GM12878 (cell line): Measurements from ENCODE around the gene RALBP1. TPM values are rescaled to one million over a fixed set of nuclear protein-coding genes. Genes with fewer than 3 reads are reported as not detected.

Experiments
- ATAC-seq: fragments of 200-7000 bp; cut with Tn5 transposase; 3 replicates; pipeline ENCODE4 v1.9.1; 2020; ENCODE audit warnings: mild to moderate bottlenecking, moderate library complexity
- BruUV-seq: library from RNA; stranded (reverse); fragments of 400-500 nt; replicated peaks from 2 replicates; lab custom pipeline; 2021; lab: Mats Ljungman, UMichigan
- CTCF ChIA-PET: fragments of 300-600 bp; sonication (Branson Sonifier 250); formaldehyde crosslinking; extraction: SDS; loops from one replicate; lab custom pipeline; 2021; ENCODE audit warnings: inconsistent platforms; lab: Yijun Ruan, JAX
- POLR2A ChIA-PET: fragments of 350-600 bp; formaldehyde crosslinking; extraction: SDS; loops from one replicate; lab custom pipeline; 2021; ENCODE audit warnings: inconsistent platforms; lab: Charles Lee
- RAD21 ChIA-PET: fragments of 300-600 bp; sonication (Branson Sonifier 250); formaldehyde crosslinking; loops from one replicate; lab custom pipeline; 2023; ENCODE audit warnings: antibody characterized with exemption; ENCODE audit not compliant: unreplicated experiment; lab: Charles Lee
- SMC1A ChIA-PET: fragments of 300-600 bp; sonication (Branson Sonifier 250); formaldehyde crosslinking; loops from one replicate; lab custom pipeline; 2023; ENCODE audit not compliant: unreplicated experiment, uncharacterized antibody; lab: Charles Lee
- DNase-seq: peaks from one replicate; pipeline ENCODE4 v3.0.0-alpha.2; 2011; ENCODE audit warnings: low read depth, low spot score
- FAIRE-seq: peaks from 3 replicates; lab custom pipeline; 2011; peaks lifted over from hg19 to GRCh38; lab: Jason Lieb, UNC
- H2AFZ ChIP-seq: 2 replicates; pipeline ENCODE4 v1.6.0; 2011; ENCODE audit warnings: low read depth, low read length, control low read depth; ENCODE audit not compliant: control insufficient read depth
- H3K27ac ChIP-seq: 2 replicates; pipeline ENCODE4 v1.5.1; 2011; ENCODE audit warnings: control low read depth; ENCODE audit not compliant: control insufficient read depth, insufficient read depth
- H3K27me3 ChIP-seq, 2 experiments: replicated peaks in 1 of 2; 2 replicates each; pipeline versions ENCODE4 v1.6.0 to v1.6.1; 2011; ENCODE audit warnings: low read length in 1 of 2; ENCODE audit not compliant: control insufficient read depth in 2 of 2, insufficient read depth in 2 of 2
- H3K36me3 ChIP-seq, 2 experiments: 2 replicates each; pipeline ENCODE4 v1.5.1; 2011; ENCODE audit warnings: low read length in 1 of 2; ENCODE audit not compliant: control insufficient read depth in 2 of 2, insufficient read depth in 2 of 2
- H3K4me1 ChIP-seq: 2 replicates; pipeline ENCODE4 v1.6.1; 2011; ENCODE audit warnings: mild to moderate bottlenecking, low read length, moderate library complexity, mixed read lengths; ENCODE audit not compliant: control insufficient read depth, insufficient read depth
- H3K4me2 ChIP-seq: 2 replicates; pipeline ENCODE4 v1.6.0; 2011; ENCODE audit warnings: control low read depth; ENCODE audit not compliant: control insufficient read depth, insufficient read depth
- H3K4me3 ChIP-seq: fragments of 200-600 bp; sonication (generic); 2 replicates; pipeline ENCODE4 v1.5.1; 2016
- H3K79me2 ChIP-seq: 2 replicates; pipeline ENCODE4 v1.6.0; 2011; ENCODE audit warnings: low read length; ENCODE audit not compliant: control insufficient read depth, insufficient read depth
- H3K9ac ChIP-seq: 2 replicates; pipeline ENCODE4 v1.8.0; 2011; ENCODE audit warnings: low read length, control low read depth, mixed read lengths; ENCODE audit not compliant: control insufficient read depth, insufficient read depth
- H3K9me3 ChIP-seq: replicated peaks from 3 replicates; pipeline ENCODE4 v1.5.1; 2011; ENCODE audit warnings: mild to moderate bottlenecking, low read length; ENCODE audit not compliant: control insufficient read depth, insufficient read depth
- H4K20me1 ChIP-seq: 2 replicates; pipeline ENCODE4 v1.6.0; 2011; ENCODE audit not compliant: control insufficient read depth, insufficient read depth
- BHLHE40 ChIP-seq, 2 experiments: fragments of 450-650 bp in 1 of 2; IDR thresholded peaks; 2 replicates each; pipeline ENCODE4 v1.6.1; 2011 to 2017; ENCODE audit warnings: low read depth in 2 of 2, borderline replicate concordance in 1 of 2, improper control_type of control experiment in 1 of 2, low read length in 1 of 2, mild to moderate bottlenecking in 1 of 2
- CEBPB ChIP-seq, 2 experiments: fragments of 150-350 bp in 1 of 2; IDR thresholded peaks; 2 replicates each; pipeline ENCODE4 v1.6.1; 2012 to 2014; ENCODE audit warnings: low read depth in 2 of 2, low read length in 2 of 2, borderline replicate concordance in 1 of 2, inconsistent platforms in 1 of 2
- CREM ChIP-seq: IDR thresholded peaks from 2 replicates; pipeline ENCODE4 v1.6.1; 2014; ENCODE audit warnings: antibody characterized with exemption, low read depth
- DPF2 ChIP-seq: fragments of 450-650 bp; IDR thresholded peaks from 2 replicates; pipeline ENCODE4 v1.6.1; 2017; ENCODE audit warnings: mild to moderate bottlenecking
- E2F4 ChIP-seq: IDR thresholded peaks from 2 replicates; pipeline ENCODE4 v1.6.1; 2012; ENCODE audit warnings: low read depth, low read length, improper control_type of control experiment
- HDAC2 ChIP-seq: fragments of 200-600 bp; sonication (generic); IDR thresholded peaks from 2 replicates; pipeline ENCODE4 v1.6.1; 2017
- IRF4 ChIP-seq: IDR thresholded peaks from 2 replicates; pipeline ENCODE4 v1.6.1; 2011; ENCODE audit warnings: low read depth, low read length
- MTA2 ChIP-seq: fragments of 450-650 bp; IDR thresholded peaks from 2 replicates; pipeline ENCODE4 v1.6.1; 2016; ENCODE audit warnings: low read depth, mild to moderate bottlenecking, moderate library complexity
- NFYA ChIP-seq: IDR thresholded peaks from 2 replicates; pipeline ENCODE4 v1.6.1; 2011; ENCODE audit warnings: low read depth, mild to moderate bottlenecking, low read length, improper control_type of control experiment, borderline replicate concordance
- POLR2A ChIP-seq: IDR thresholded peaks from 2 replicates; pipeline ENCODE4 v1.6.1; 2011; ENCODE audit warnings: low read depth, mild to moderate bottlenecking, low read length
- RELA ChIP-seq: fragments of 450-650 bp; IDR thresholded peaks from 2 replicates; pipeline ENCODE4 v1.8.0; 2014; ENCODE audit warnings: borderline replicate concordance; ENCODE audit not compliant: partially characterized antibody
- TBL1XR1 ChIP-seq: IDR thresholded peaks from 2 replicates; pipeline ENCODE4 v1.6.1; 2012; ENCODE audit warnings: low read depth, low read length, improper control_type of control experiment
- YY1 ChIP-seq: IDR thresholded peaks from 2 replicates; pipeline ENCODE4 v1.6.1; 2011; ENCODE audit warnings: low read depth, mild to moderate bottlenecking, low read length
- ZBED1 ChIP-seq: IDR thresholded peaks from 2 replicates; pipeline ENCODE4 v1.6.1; 2016; ENCODE audit warnings: borderline replicate concordance
- ZNF384 ChIP-seq: IDR thresholded peaks from 2 replicates; pipeline ENCODE4 v1.6.1; 2012; ENCODE audit warnings: low read depth, mild to moderate bottlenecking, low read length, improper control_type of control experiment, borderline replicate concordance
- ZNF687 ChIP-seq: fragments of 450-650 bp; IDR thresholded peaks from 2 replicates; pipeline ENCODE4 v1.6.1; 2017; ENCODE audit warnings: mild to moderate bottlenecking, moderate library complexity
- WGBS: methylation state at CpG from one replicate; pipeline ENCODE4 v1.1.6; 2016; ENCODE audit warnings: low lambda C conversion rate; ENCODE audit not compliant: insufficient replicate concordance, insufficient coverage; ENCODE audit errors: missing lambda C conversion rate; 5-methylcytosine and 5-hydroxymethylcytosine counted together
- in situ Hi-C: fragments of 300-500 bp; cut with MboI; formaldehyde crosslinking; loops from 9 replicates; pipeline ENCODE4 v1.14.3; 2018; ENCODE audit warnings: mixed read lengths
- intact Hi-C: fragments of 100-400 bp; cut with micrococcal nuclease; formaldehyde crosslinking; loops from one replicate; pipeline ENCODE4 v1.14.2; 2022; ENCODE audit not compliant: unreplicated experiment
- polyA plus RNA-seq, 11 experiments: library from polyadenylated mRNA; depleted of rRNA in 4 of 11; unstranded in 6 of 11; stranded (reverse) in 5 of 11; fragments of >200 nt; fragmentation: Nextera tagmentation in 4 of 11; fragmentation: Illumina TruSeq in 1 of 11; extraction: Ambion mirVana in 4 of 11; extraction: Trizol in 1 of 11; gene quantifications; 1 replicate in 1 of 11; 2 replicates in 10 of 11; pipeline versions ENCODE4 v1.2.1 to v1.2.3, GENCODE V29; 2011 to 2016; ENCODE audit warnings: inconsistent platforms in 2 of 11, missing spikeins in 2 of 11, low read depth in 1 of 11
- total RNA-seq, 4 experiments: library from RNA; depleted of rRNA in 3 of 4; stranded (reverse); fragments of >200 nt in 3 of 4; fragmentation: Illumina TruSeq in 1 of 4; extraction: Trizol in 1 of 4; gene quantifications; 2 replicates each; pipeline versions ENCODE4 v1.2.1 to v1.2.3, GENCODE V29; 2013 to 2021

Gene RALBP1
- total and polyA plus RNA-seq, 10 of the 15 experiments (the other 5 are each of a cell fraction or from before 2014, with no cell fraction given), result 11.2 to 46.9 (median 41.8) TPM

- intact Hi-C loops (no loop called here), in situ Hi-C loops (no loop called here)
- DNase-seq (no peak), ATAC-seq (no peak), FAIRE-seq (no peak)
- Histone ChIP-seq H3K4me2 (no peak overlapping the region), H3K27ac (no peak overlapping the region), H2AFZ (no peak overlapping the region), H3K9me3 (no peaks in the 10 kb centered on the region), H3K36me3 (peaks cover 9 to 12% of the 10 kb centered on the region in 2 experiments), H3K9ac (no peak overlapping the region), H3K4me3 (no peak overlapping the region), H4K20me1 (no peaks in the 10 kb centered on the region), H3K27me3 (no peaks in the 10 kb centered on the region), H3K4me1 (no peaks in the 10 kb centered on the region), H3K79me2 (no peaks in the 10 kb centered on the region)
- 95% methylated on average over 6 of the region's 6 CpGs for WGBS
- ChIA-PET CTCF (no interaction called here), RAD21 (no interaction called here), POLR2A (no interaction called here), SMC1A (no interaction called here)
- no TSS peak for BruUV-seq
- TF ChIP-seq MTA2, result no peak
- TF ChIP-seq ZNF384, result no peak
- no peak for TF ChIP-seq CEBPB (IDR thresholded peaks at IDR 0.05; ENCODE audit: borderline replicate concordance in 1 of 2, low read depth in 2 of 2, low read length in 2 of 2)
- no peak for TF ChIP-seq BHLHE40 (IDR thresholded peaks at IDR 0.05; ENCODE audit: borderline replicate concordance in 1 of 2, low read depth in 2 of 2, low read length in 1 of 2)
- TF ChIP-seq HDAC2, result no peak
- TF ChIP-seq DPF2, result no peak
- no peak for TF ChIP-seq RELA
- no peak for TF ChIP-seq ZBED1
- no peak for TF ChIP-seq POLR2A
- no peak for TF ChIP-seq YY1
- TF ChIP-seq IRF4, result no peak
These were observed 64.0 kb downstream of the RALBP1 start for GRCh38 chr18:9539283-9539682.

GRCh38 chr18:9539938-9540337 lies 64.6 kb downstream of the RALBP1 start:
- in situ Hi-C loops (no loop called here), intact Hi-C loops (no loop called here)
- ChIA-PET CTCF (no interaction called here), RAD21 (no interaction called here), POLR2A (no interaction called here), SMC1A (no interaction called here)
- ATAC-seq (no peak), DNase-seq (no peak), FAIRE-seq (no peak)
- Histone ChIP-seq H2AFZ (no peak overlapping the region), H3K27me3 (no peaks in the 10 kb centered on the region), H3K36me3 (peaks cover 5 to 7% of the 10 kb centered on the region in 2 experiments; a peak in 3 of 4 replicates), H3K27ac (no peak overlapping the region), H3K9ac (no peak overlapping the region), H3K79me2 (no peaks in the 10 kb centered on the region), H4K20me1 (no peaks in the 10 kb centered on the region), H3K4me3 (no peak overlapping the region), H3K4me2 (no peak overlapping the region), H3K4me1 (no peaks in the 10 kb centered on the region), H3K9me3 (no peaks in the 10 kb centered on the region)
- no TSS peak for BruUV-seq
- WGBS, result 91% methylated on average over 8 of the region's 8 CpGs
- no peak for TF ChIP-seq BHLHE40 (IDR thresholded peaks at IDR 0.05; ENCODE audit: borderline replicate concordance in 1 of 2, low read depth in 2 of 2, low read length in 1 of 2)
- no peak for TF ChIP-seq ZNF687
- TF ChIP-seq TBL1XR1, result no peak
- no peak for TF ChIP-seq CREM
- no peak for TF ChIP-seq E2F4
- no peak for TF ChIP-seq NFYA
